Hepatocyte (in vitro differentiated cells): ENCODE results near the gene PLEK2. TPM values are rescaled to one million over a fixed set of nuclear protein-coding genes. Genes with fewer than 3 reads are reported as not detected.

Experiments used
- DNase-seq: peaks from one replicate; pipeline ENCODE4 v3.0.0-alpha.2; 2016; ENCODE audit warnings: low spot score
- H2AFZ ChIP-seq: fragments of 200-600 bp; sonication (generic); 2 replicates; pipeline ENCODE4 v1.6.0; 2016; ENCODE audit warnings: antibody characterized with exemption, mild to moderate bottlenecking
- H3K27ac ChIP-seq: fragments of 200-600 bp; sonication (generic); 2 replicates; pipeline ENCODE4 v1.5.1; 2016; ENCODE audit warnings: mild to moderate bottlenecking
- H3K27me3 ChIP-seq: fragments of 200-600 bp; sonication (generic); 2 replicates; pipeline ENCODE4 v1.6.1; 2016
- H3K36me3 ChIP-seq: fragments of 200-600 bp; sonication (generic); replicated peaks from 2 replicates; pipeline ENCODE4 v1.5.1; 2016; ENCODE audit warnings: low read depth; ENCODE audit not compliant: insufficient read depth
- H3K4me1 ChIP-seq: fragments of 200-600 bp; sonication (generic); 2 replicates; pipeline ENCODE4 v1.5.1; 2016; ENCODE audit warnings: mild to moderate bottlenecking, moderate library complexity; ENCODE audit not compliant: insufficient read depth
- H3K4me2 ChIP-seq: fragments of 200-600 bp; sonication (generic); 2 replicates; pipeline ENCODE4 v1.6.0; 2016
- H3K4me3 ChIP-seq: fragments of 200-600 bp; sonication (generic); 2 replicates; pipeline ENCODE4 v1.5.1; 2016; ENCODE audit warnings: mild to moderate bottlenecking
- H3K79me2 ChIP-seq: fragments of 200-600 bp; sonication (generic); 2 replicates; pipeline ENCODE4 v1.6.0; 2017; ENCODE audit warnings: mild to moderate bottlenecking
- H3K9me2 ChIP-seq: fragments of 200-600 bp; sonication (generic); replicated peaks from 2 replicates; pipeline ENCODE4 v1.6.0; 2017; ENCODE audit warnings: mild to moderate bottlenecking; ENCODE audit not compliant: insufficient read depth
- H3K9me3 ChIP-seq: fragments of 200-600 bp; sonication (generic); 2 replicates; pipeline ENCODE4 v1.5.1; 2016; ENCODE audit warnings: low read depth, mild to moderate bottlenecking
- H4K20me1 ChIP-seq: fragments of 200-600 bp; sonication (generic); 2 replicates; pipeline ENCODE4 v1.6.0; 2016; ENCODE audit warnings: mild to moderate bottlenecking; ENCODE audit not compliant: insufficient read depth, poor library complexity, severe bottlenecking
- EZH2 ChIP-seq: fragments of 200-600 bp; sonication (generic); IDR thresholded peaks from 2 replicates; pipeline ENCODE4 v1.6.1; 2016; ENCODE audit warnings: antibody characterized with exemption, mild to moderate bottlenecking, borderline replicate concordance
- EZH2phosphoT487 ChIP-seq: fragments of 200-600 bp; sonication (generic); IDR thresholded peaks from one replicate; pipeline ENCODE4 v1.6.1; 2018; ENCODE audit warnings: antibody characterized with exemption, mild to moderate bottlenecking, low read depth, moderate library complexity; ENCODE audit not compliant: unreplicated experiment, severe bottlenecking
- WGBS: methylation state at CpG from one replicate; pipeline ENCODE4 v1.1.6; 2016; ENCODE audit warnings: low lambda C conversion rate; ENCODE audit errors: missing lambda C conversion rate; 5-methylcytosine and 5-hydroxymethylcytosine counted together
- polyA plus RNA-seq: library from polyadenylated mRNA; unstranded; fragments of >200 nt; fragmentation: Nextera tagmentation; extraction: Ambion mirVana; gene quantifications from 2 replicates; pipeline ENCODE4 v1.2.1, GENCODE V29; 2016
- total RNA-seq: library from RNA; depleted of rRNA; stranded (reverse); fragments of >200 nt; gene quantifications from 2 replicates; pipeline ENCODE4 v1.2.3, GENCODE V29; 2014
- TF ChIP-seq, protein P1 (sequence below): fragments of 200-600 bp; sonication (generic); IDR thresholded peaks from 2 replicates; pipeline ENCODE4 v1.5.1; 2016; ENCODE audit warnings: antibody characterized with exemption, mild to moderate bottlenecking; ENCODE audit not compliant: poor library complexity

Gene PLEK2
- total and polyA plus RNA-seq, 2 experiments from 2014 or later: 4.8 to 14.6 TPM

GRCh38 chr14:67405771-67406170, 6.2 kb downstream of the PLEK2 start:
- Histone ChIP-seq H3K27me3 (no peaks in the 10 kb centered on the region), H4K20me1 (no peaks in the 10 kb centered on the region), H2AFZ (no peak overlapping the region), H3K4me3 (no peak overlapping the region), H3K27ac (no peak overlapping the region), H3K9me2 (no peaks in the 10 kb centered on the region), H3K36me3 (no peaks in the 10 kb centered on the region), H3K4me2 (no peak overlapping the region), H3K9me3 (peaks cover 4% of the 10 kb centered on the region), H3K79me2 (no peaks in the 10 kb centered on the region), H3K4me1 (peaks cover 3% of the 10 kb centered on the region)
- TF ChIP-seq, protein P1, sequence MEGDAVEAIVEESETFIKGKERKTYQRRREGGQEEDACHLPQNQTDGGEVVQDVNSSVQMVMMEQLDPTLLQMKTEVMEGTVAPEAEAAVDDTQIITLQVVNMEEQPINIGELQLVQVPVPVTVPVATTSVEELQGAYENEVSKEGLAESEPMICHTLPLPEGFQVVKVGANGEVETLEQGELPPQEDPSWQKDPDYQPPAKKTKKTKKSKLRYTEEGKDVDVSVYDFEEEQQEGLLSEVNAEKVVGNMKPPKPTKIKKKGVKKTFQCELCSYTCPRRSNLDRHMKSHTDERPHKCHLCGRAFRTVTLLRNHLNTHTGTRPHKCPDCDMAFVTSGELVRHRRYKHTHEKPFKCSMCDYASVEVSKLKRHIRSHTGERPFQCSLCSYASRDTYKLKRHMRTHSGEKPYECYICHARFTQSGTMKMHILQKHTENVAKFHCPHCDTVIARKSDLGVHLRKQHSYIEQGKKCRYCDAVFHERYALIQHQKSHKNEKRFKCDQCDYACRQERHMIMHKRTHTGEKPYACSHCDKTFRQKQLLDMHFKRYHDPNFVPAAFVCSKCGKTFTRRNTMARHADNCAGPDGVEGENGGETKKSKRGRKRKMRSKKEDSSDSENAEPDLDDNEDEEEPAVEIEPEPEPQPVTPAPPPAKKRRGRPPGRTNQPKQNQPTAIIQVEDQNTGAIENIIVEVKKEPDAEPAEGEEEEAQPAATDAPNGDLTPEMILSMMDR: no peak
- no peak for TF ChIP-seq EZH2
- no peak for TF ChIP-seq EZH2phosphoT487
- WGBS: 91% methylated on average over 5 of the region's 5 CpGs
- DNase-seq: no peak

DNA sequence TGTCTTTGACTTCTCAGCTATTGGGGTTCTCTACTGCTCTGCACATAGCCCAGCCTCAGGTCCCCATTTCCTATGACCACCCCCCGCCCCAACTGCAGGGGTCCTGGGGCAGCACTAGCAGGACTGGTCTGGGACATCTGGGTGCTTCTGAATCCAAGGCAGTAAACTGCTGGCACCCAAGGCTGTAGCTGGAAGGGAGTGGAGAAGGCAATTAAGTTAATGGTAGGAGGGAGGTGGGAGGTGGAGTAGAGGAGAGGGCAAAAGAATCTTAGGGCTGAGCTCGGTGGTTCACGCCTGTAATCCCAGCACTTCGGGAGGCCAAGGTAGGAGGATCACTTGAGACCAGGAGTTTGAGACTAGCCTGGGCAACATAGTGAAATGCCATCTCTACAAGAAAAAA, 11.5 kb downstream of the PLEK2 start:
- 81% methylated on average over 4 of the region's 4 CpGs for WGBS
- no peak for DNase-seq
- H3K36me3 ChIP-seq: no peaks in the 10 kb centered on the region

DNA sequence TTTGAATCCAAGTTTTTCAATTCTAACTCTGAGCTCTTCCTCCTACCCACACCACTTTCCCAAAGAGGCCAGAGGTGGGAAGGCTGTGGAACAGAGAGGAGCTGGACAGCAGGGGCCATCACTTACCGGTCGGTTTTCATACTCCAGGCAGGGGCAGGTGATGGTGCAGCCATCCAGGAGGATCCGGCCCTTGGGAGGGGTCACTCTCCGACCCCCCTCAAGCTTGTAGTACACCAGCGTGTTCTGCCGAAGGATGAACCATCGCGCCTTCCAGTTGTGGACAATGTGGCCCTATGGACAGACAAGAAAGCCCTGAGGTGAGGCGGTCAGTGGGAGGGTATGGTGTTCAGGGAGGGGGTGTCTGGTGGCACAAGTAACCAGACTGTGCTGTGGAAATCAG, 14.4 kb downstream of the PLEK2 start:
- no peak for DNase-seq
- Histone ChIP-seq H3K4me3 (no peak overlapping the region), H3K9me3 (peaks cover 2% of the 10 kb centered on the region), H3K36me3 (no peaks in the 10 kb centered on the region), H3K79me2 (no peaks in the 10 kb centered on the region), H4K20me1 (no peaks in the 10 kb centered on the region), H3K9me2 (no peaks in the 10 kb centered on the region), H3K4me2 (no peak overlapping the region), H3K27ac (no peak overlapping the region), H2AFZ (no peak overlapping the region), H3K4me1 (no peaks in the 10 kb centered on the region), H3K27me3 (no peaks in the 10 kb centered on the region)
- 96% methylated on average over 9 of the region's 9 CpGs for WGBS
- TF ChIP-seq, protein P1: no peak
- TF ChIP-seq EZH2: no peak
- no peak for TF ChIP-seq EZH2phosphoT487

More for the DNA sequence above, 11.5 kb downstream of the PLEK2 start:
- Histone ChIP-seq H3K4me1 (no peaks in the 10 kb centered on the region), H3K9me2 (no peaks in the 10 kb centered on the region), H3K9me3 (peaks cover 4% of the 10 kb centered on the region), H3K27me3 (no peaks in the 10 kb centered on the region), H3K4me2 (no peak overlapping the region), H3K4me3 (no peak overlapping the region), H3K27ac (no peak overlapping the region), H2AFZ (no peak overlapping the region), H3K79me2 (no peaks in the 10 kb centered on the region), H4K20me1 (no peaks in the 10 kb centered on the region)
- TF ChIP-seq EZH2phosphoT487 (no peak), EZH2 (no peak)
- TF ChIP-seq, protein P1: no peak
